HG02759 (cell line): ENCODE results near the gene RAB4A.
A peak's percentile ranks its signal among the peaks of the same experiment; 100 is the strongest.

Experiments
- ATAC-seq: cut with Tn5 transposase; IDR thresholded peaks from one replicate; pipeline ENCODE4 v1.9.1; 2021; ENCODE audit warnings: mild to moderate bottlenecking, moderate library complexity; ENCODE audit not compliant: unreplicated experiment

RAB4A gene, protein sequence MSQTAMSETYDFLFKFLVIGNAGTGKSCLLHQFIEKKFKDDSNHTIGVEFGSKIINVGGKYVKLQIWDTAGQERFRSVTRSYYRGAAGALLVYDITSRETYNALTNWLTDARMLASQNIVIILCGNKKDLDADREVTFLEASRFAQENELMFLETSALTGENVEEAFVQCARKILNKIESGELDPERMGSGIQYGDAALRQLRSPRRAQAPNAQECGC

DNA sequence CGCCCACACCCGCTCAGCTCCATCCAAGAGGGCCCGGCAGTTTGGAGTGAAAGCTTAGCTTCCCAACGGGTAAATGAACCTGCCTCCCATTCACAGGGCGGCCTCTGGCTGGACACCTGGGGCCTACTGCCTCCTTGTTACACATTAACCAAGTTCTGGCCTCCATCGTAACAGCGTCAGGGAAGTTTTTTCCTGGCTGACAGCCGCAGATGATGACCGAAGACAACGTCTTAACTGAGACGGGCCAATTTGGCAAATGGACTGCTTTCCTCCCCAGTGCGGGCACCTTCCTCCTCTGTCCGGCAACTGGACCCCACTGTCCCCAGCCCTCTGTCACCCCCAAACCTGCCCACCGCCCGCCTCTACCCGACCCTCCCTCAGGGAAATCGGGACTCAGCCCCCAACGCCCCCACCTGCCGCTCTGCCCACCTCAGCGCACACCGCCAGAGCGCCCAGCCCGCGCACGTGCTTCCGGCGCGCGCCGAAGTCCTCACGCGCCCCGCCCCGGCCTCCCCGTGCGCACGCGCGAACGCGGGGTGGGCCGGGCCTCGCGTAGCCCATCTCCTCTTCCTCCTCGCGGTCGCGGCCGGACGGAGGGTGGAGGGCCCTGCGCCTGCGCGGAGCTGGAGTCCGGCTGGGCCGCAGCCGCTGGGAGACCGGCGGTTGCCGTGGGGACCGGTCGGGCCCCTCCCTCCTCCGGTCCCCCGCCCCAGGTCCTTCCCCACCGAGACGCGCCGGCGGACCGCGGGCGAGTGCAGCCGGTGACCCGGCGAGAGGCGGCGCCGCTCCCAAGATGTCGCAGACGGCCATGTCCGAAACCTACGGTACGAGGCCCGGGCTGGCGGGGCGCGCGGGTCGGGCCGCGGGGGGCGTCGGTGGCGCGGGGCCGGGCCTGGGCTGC is at the start of gene RAB4A:
RAB4A (plus strand) TSS at position 565 of the 901 bp plus-strand sequence; CDS start at position 794, 229 bp downstream.
- peak; percentile 95 for ATAC-seq

DNA sequence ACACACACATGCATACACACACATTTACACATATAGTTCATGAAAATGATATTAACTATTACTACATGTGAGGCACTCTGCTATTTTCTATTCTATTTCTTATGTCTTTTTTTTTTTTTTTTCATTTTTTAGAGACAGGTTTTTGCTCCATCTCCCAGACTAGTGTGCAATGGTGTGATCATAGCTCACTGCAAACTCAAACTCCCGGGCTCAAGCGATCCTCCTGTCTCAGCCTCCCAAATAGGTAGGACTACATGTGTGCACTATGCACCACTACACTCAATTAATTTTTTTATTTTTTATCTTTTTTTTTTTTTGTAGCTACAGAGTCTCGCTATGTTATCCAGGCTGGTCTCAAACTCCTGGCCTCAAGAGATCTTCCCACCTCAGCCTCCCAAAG is 48.8 kb upstream of the RAB4A start:
- ATAC-seq = no peak

DNA sequence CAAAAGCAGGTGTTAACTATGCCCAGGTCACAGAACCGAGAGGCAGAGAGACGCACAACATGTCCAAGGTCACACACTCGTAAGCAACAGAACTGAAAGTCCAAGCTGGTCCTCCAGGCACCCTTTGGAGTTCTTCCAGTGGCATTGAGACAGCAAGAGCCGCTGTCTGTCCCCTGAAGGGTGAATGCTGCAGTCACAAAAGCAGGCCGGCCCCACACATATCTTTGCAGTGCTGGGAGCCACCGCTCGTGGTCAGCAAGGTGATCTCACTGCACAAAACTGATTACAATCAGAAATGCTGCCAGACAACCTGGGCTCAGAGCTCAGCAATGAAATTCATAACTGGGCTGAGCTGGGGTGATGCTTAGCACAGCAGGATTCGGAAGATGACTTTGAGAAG is 47.4 kb upstream of the RAB4A start:
- no peak for ATAC-seq

DNA sequence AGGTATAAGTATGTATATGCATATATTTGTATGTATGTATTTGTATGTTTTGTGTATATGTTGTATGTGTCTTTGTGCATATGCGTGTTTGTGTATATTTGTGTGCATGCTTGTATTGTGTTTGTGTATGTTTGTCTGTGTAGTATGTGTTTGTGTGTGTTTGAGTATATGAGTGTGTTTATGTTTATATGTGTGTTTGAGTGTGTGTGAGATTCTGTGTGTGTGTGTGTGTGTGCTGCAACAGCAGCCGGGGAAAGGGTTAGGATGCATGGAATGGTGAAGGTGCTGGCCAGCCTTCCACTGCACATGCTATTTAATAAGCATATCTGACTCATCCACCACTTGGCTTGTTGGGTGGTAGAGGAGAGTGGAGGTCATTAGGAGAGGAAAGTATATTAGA is 46.6 kb upstream of the RAB4A start:
- no peak for ATAC-seq

DNA sequence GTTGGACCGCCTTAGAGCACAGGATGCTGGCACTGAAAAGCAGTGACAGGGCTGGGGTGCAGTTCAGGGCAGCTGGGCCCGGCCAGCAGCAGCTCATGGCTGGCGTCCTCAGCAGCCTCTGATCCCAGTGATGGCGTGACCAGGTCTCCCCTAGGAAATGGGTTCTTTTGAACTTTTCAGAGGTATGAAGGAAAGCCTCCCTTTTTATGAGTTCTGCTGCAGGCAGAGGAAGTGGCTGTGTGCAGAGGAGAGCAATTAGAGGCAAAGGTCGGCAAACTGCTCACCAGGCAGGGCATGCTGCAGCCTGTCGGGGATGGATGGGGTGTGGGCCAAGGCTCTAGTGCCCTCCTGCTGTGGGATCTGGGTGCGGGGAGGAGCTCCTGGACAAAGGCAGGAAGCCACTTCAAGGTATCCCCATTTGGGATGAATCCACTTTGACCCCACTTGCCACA is 45.6 kb upstream of the RAB4A start:
- ATAC-seq = no peak

DNA sequence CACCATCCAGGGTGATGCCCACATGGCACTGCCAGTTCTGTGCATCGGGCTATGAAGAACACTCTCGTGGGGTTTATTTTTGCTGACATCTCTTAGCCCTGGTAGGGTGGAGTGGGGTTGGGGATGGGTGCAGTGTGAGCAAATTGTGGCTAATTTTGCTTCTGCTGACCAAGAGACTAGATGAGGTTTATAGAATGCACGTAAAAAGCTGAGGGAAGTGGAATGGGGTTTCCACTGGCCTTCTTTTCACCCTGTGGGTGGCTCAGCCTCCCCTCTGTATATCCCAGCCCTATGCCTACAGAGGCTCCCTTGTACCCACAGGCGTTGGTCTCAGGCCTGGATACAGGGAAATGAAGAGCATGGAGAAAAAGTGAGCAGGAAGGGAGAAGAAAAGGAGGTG is 44.1 kb upstream of the RAB4A start:
- no peak for ATAC-seq

DNA sequence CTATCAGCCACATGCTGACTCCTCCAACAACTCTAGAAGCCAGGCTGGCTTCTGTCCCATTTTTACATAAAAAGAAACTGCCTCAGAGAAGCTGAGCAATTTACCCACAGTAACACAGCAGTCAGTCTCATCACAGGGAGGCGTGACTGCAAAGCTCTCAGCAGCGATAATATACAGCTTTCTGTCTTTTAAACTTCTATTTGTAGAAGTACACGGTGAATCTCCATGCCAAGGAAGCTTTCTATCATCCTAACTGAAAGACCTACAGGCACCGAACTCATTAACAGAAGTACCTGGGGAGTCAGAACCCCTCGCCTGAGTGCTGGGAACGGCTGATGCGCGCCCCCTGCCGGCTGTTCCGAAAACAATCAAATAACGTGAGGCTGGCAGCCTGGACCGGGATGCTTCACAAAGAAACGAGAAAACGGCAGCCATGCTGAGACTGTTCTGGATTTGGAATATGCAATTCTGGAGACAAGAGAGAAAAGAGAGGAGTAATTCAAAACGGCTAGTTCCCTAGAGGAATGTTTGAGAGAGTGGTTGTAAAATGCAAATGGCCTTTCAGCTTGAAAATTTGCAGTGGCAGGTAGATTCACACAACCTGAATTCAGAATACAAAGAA is 43.5 kb upstream of the RAB4A start:
- ATAC-seq = no peak

DNA sequence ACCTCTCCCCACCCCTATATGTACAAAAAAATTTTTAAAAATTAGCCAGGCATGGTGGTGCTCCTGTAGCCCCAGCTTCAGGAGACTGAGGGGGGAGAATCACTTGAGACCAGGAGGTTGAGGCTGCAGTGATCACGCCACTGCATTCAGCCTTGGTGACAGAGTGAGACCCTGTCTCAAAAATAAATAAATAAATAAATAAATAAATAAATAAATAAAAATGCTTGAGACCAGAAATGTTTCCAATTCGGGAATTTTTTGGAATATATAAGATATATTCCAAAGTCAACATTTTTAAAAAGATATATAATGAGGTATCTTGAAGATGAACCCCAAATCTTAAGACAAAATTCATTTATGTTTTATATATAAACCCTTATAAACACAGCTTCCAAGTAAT is 42.4 kb upstream of the RAB4A start:
- ATAC-seq = no peak

DNA sequence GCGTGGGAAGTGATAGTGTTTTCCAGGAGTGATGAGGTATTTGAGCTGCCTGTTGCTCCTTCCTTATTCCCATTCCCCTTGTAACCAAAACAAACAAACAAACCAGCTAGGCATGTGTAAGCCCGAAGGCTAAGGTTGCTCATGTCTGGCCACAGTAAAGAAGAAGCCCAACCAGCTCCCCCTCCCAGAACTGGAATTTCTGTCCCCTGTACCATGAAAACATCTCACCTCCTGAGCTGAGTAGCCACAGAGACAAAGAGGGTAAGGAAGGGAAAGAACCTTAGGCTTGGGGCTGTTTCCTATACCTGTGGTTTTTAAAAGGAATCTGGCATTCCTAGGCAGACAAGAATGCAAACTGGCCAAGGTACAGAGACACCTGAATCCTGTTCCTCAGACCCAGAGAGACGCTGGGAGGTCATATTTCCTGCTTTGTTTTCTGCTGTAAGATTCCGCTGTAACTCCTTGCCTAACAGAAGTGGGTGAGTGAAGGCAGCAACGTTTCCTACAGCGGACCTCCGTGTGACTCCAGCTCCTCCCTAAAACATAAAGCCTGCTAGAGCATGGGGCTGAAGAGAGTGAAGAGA is 41.7 kb upstream of the RAB4A start:
- ATAC-seq = no peak

DNA sequence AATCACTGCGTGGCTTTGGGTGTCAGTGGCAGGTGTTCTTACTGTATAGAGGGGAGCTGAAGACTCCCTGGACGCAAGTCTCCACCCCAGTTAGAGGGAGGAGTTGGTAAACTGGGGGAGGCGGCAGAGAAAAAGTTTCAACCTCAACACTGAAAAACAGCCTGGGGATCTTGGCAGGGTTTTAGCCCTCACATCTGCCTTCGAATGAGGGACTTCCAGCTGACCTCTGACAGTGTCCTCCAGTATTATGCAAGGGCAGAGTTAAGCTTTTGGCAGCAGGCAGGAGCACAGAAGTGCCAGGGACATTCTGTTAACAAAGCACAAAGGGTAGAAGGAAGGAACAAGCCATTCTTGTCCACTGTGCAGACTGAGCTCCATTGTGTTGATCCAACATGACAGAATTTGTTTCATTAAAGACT is 41.2 kb upstream of the RAB4A start:
- no peak for ATAC-seq

DNA sequence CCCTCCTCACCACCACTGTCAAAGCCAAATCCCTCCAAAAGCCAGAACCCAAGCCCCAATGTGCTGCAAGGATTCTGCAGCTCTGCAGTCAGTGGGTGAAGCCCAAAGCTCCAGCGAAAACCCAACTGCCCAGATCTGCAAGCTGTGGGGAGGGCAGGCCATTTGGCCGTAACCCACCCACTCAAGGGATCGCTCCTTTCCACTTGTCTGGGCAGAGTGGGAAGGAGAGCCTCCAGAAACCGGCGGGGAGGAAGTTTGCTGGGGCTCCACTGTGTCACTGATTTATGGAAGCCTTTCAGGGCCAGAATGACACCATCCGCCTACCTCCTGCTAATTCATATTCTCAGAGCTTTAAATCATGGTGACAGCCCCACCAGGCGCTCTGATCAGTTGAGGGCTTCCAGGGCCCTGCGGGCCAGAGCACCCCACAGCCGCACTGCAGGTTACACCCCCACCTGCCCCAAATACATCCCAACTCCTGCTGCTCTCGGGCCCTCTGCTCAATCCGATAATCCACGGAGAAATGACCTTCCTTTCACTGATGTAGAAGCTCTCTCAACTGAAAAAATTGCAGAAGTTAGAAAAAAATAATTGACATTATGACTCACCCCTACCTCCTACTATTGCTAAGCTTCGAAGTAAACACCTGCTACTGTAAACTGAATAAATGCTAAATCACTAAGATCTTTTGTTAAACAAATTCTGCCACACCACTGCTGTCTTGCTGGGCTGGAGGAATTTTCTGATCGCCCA is 40.6 kb upstream of the RAB4A start:
- peak; percentile 68 for ATAC-seq

DNA sequence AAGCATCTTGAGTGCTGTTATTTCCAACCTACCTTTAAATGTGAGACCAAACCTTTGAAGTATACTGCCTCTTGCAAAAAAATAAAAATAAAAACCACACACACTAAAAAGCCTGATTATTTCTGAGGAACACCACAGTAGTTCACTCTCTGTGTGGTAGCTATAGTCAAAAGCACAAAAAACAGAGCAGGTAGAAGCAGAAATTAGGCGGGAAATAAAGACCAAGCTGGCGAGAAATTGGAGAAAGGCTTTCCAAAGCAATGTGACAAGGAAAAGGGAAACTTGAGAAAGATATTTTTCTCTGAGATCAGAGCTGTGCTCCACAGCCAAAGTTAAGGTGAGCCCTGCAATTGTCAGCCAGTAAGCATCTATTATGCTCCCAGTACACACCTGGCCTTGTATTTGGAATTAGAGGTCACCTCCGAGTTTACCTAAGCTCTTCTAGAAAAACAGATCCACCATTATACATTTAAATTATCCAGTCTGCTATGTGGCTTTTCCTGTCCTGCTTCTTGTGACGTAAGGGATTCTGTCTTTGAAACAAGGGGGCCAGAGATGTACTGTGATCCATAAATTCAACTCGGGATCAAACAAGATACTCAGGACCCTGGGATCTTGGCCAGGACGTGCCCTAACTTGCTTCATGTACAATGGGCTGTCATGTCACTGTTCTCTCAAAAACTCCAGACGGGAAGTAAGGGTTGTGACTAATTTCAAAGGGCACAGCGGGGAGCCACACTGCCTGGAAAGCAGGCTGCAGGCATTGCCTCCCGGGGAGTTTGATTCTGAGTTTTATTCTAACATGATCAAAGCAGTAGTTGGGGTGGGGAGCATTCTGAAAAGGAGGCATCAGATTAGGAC is 39.8 kb upstream of the RAB4A start:
- no peak for ATAC-seq

DNA sequence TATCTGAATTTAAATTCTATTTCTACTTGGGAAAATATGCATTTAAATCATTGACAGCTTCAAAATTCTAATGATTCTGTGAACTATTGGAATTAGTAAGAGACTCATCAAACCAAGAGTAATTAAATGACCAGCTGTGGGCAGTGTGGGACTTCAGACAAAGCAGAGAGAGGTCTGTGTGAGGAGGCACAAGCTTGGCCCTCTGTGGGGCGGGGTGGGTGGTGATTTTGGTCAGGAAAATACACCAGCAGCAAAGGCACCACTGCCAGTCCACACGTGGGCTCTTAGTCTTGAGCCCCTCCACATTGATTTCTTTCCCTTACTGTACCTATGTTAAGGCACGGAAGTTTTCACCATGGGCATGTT is 39.2 kb upstream of the RAB4A start:
- ATAC-seq = no peak

DNA sequence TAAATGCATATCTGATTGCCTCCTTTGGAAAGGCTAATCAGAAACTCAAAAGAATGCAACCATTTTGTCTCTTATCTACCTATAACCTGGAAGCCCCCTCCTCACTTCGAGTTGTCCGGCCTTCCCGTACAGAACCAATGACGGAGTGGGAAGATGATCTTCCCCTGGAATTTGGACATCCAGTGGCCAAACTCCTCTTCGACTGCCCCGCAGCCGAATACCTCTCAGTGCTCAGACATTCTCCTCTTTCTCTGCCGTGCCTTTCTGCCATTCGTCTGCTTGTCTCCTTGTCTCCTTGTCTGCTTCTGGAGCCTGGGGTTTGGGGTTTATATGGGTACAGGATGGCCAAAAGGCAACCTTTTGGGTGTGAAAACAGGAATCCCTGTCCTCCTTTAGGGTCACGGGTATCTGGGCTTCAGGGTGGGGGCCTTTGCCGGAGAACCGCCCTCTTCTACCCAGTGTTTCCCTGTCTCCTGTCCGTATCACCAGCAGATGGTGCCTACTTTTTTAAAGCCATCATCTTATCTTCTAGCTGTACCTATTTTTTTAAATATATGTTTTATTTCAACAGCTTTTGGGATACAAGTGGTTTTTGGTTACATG is 35.9 kb upstream of the RAB4A start:
- ATAC-seq = no peak

DNA sequence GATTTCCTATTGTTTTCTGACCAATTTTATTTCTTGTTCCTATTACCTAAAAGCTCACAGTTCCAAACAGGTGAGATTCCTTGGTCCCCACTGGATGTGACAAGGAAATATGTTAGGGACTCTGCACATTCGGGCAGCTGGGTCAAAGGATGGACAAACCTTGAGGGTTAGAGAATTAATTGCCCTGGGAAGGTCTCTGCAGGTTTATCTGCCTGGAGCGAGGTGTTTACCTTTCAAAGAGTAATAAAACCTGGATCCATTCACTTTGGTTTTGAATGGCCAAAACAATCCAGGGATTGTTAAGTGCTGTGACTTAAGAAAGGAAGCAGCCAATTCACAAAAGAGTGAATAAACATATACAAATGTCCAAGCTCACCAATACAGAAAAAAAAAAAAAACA is 33.6 kb upstream of the RAB4A start:
- no peak for ATAC-seq

DNA sequence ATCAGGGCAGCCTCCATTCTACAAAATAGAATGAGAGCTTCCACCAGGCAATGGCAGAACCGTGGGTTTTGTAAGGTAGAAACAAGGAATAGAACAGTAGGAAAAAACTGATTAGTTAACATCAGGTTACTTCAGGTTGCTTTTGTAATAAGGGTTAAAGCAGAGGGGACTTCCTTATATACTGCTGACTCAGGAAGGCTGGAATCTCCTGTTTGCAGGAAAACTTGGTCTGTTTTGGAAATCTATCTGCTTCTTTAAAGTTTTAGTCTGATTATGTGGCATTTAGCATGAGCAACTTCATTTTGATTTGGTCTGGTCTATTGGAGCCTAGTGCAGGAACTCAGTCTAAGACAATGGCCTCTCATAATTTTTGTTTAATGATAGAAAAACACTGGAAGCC is 32.7 kb upstream of the RAB4A start:
- ATAC-seq = no peak

DNA sequence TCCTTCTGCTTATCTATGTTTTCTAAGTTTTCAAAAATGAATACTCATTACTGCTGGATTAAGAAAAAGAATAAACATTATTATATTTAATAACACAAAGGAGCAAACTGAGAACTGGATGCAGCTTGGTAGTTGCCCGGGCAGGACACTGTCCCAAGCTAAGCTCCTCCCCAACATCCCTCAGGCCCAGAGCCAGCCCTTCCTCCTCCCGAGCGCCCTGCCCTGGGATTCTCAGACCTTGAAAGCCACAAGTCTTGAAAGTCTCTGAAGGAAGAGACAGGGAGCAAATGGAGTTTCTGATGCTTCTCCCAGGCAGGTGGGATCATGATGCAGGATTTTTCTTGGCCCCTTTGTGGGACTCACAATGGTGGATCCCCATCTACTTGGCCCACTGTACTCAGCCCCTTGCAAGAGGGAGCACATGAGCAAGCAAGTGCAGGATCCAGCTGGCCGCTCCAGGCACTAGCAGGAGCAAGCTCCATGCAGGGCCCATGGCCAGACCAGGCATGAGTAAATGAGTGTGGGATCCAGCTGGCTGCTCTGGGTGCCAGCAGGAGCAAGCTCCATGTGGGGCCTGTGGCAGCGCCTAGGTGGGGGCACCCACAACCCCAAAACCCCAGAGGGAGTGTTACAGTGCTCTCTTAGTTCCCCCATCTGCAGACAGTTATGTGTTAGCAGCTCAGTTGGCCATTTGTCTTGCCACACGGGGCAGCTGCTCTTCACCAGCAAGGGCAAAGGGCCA is 32.1 kb upstream of the RAB4A start:
- ATAC-seq = no peak

DNA sequence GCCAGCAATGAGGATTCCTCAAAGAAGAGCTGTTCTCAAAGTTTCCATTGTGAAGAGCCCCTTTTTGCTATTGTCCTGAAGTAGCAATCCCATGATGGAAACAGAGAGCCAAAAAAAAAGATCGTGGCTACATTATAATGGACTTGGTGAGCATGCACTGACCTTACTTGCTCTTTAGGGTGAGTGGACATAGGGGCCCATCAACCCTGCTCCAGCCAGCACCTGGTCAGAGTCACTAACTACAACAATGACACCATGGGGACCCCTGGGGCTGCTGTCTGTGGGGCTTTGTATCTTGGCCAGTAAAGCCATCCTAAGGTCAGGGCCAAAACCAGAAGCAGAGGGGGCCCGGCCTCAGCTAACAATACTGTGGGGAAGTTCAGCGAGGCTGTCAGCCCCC is 30.4 kb upstream of the RAB4A start:
- no peak for ATAC-seq

DNA sequence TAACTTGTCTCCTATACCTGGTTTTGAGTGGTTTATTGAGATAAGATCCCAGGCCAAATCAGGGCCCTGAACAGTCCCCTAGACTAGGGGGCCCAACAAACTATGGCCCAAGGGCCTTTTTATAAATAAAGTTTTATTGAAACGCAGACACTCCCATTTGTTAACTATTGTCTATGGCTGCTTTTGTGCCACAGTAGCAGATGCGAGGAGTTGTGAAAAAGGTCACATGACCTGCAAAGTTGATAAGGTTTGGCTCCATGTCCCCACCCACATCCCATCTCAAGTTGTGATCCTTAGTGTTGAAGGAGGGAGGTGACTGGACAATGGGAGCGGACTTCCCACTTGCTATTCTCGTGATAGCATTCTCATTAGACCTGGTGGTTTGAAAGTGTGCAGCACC is 29.5 kb upstream of the RAB4A start:
- no peak for ATAC-seq
